Tibial artery (tissue), 4 donors: ENCODE results near the gene DAB2.
"Not testable (repeated sequence)": the region's sequence is repeated elsewhere in the genome, so short reads cannot be mapped to it uniquely, and the experiment has no call there.

Source experiments
- DNase-seq, 2 donors: peaks; one replicate each; pipeline ENCODE4 v3.0.0-alpha.2; 2019
- H3K27ac ChIP-seq, 2 donors: fragments of 200-600 bp; sonication (generic) in 1 of 2; 1 replicate in 1 of 2; 2 replicates in 1 of 2; pipeline ENCODE4 v1.5.1; 2018 to 2019; ENCODE audit warnings: mild to moderate bottlenecking in 1 of 2
- H3K27me3 ChIP-seq, 2 donors: fragments of 200-600 bp; sonication (generic) in 1 of 2; one replicate each; pipeline versions ENCODE4 v1.5.1 to v1.6.0; 2016 to 2019
- H3K36me3 ChIP-seq, 3 donors: fragments of 200-600 bp; sonication (generic) in 2 of 3; one replicate each; pipeline ENCODE4 v1.5.1; 2016 to 2019; ENCODE audit warnings: mild to moderate bottlenecking in 2 of 3
- H3K4me1 ChIP-seq, 4 donors: fragments of 200-600 bp; sonication (generic) in 2 of 4; 1 replicate in 3 of 4; 2 replicates in 1 of 4; pipeline ENCODE4 v1.5.1; 2016 to 2019
- H3K4me3 ChIP-seq, 2 donors: fragments of 200-600 bp; sonication (generic) in 1 of 2; 1 replicate in 1 of 2; 2 replicates in 1 of 2; pipeline ENCODE4 v1.5.1; 2018 to 2019; ENCODE audit warnings: mild to moderate bottlenecking in 2 of 2
- H3K9me3 ChIP-seq, 3 donors: fragments of 200-600 bp; sonication (generic) in 1 of 3; one replicate each; pipeline ENCODE4 v1.5.1; 2016 to 2019
- CTCF ChIP-seq, 2 experiments: fragments of 200-600 bp in 1 of 2; fragments of 450-650 bp in 1 of 2; IDR thresholded peaks; one replicate each; pipeline ENCODE4 v1.5.1; 2017 to 2019; ENCODE audit warnings: antibody characterized with exemption in 2 of 2, mild to moderate bottlenecking in 1 of 2, moderate library complexity in 1 of 2
- intact Hi-C: fragments of 100-400 bp; cut with DNase I; formaldehyde crosslinking; loops from one replicate; pipeline ENCODE4 v1.15.0; 2023; ENCODE audit warnings: low total_unique reads

The DAB2 gene

GRCh38 chr5:39340506-39340905 is 84.3 kb downstream of the DAB2 start:
- no peak for TF ChIP-seq CTCF (IDR thresholded peaks at IDR 0.05)
- Histone ChIP-seq H3K9me3 (no peaks in the 10 kb centered on the region), H3K36me3 (no peaks in the 10 kb centered on the region), H3K27me3 (no peaks in the 10 kb centered on the region), H3K4me1 (no peaks in the 10 kb centered on the region), H3K4me3 (no peak overlapping the region), H3K27ac (no peak overlapping the region)
- intact Hi-C loops = no loop called here
- DNase-seq = no peak

- H3K9me3 ChIP-seq = no peaks in the 10 kb centered on the region
- no peak overlapping the region for H3K4me3 ChIP-seq
- no peak overlapping the region for H3K27ac ChIP-seq
- DNase-seq = no peak
- no peak for TF ChIP-seq CTCF (IDR thresholded peaks at IDR 0.05)
- no peaks in the 10 kb centered on the region for H3K27me3 ChIP-seq
- intact Hi-C loops = no loop called here
- H3K36me3 ChIP-seq = no peaks in the 10 kb centered on the region
- H3K4me1 ChIP-seq = peaks cover 0 to 5% (median under 1%) of the 10 kb centered on the region in 4 donors
Observed at GRCh38 chr5:39337252-39337915, 87.4 kb downstream of the DAB2 start.

GRCh38 chr5:39334296-39334695 is 90.5 kb downstream of the DAB2 start:
- DNase-seq, intact Hi-C loops: not testable (repeated sequence)

GRCh38 chr5:39333104-39333503 is 91.7 kb downstream of the DAB2 start:
- H3K27ac ChIP-seq = no peak overlapping the region
- TF ChIP-seq CTCF (IDR thresholded peaks at IDR 0.05) = no peak
- H3K9me3 ChIP-seq = no peaks in the 10 kb centered on the region
- intact Hi-C loops = no loop called here
- H3K36me3 ChIP-seq = no peaks in the 10 kb centered on the region
- no peak overlapping the region for H3K4me3 ChIP-seq
- DNase-seq = no peak
- no peaks in the 10 kb centered on the region for H3K27me3 ChIP-seq
- peaks cover 0 to 13% (median 8%) of the 10 kb centered on the region in 4 donors for H3K4me1 ChIP-seq

More at GRCh38 chr5:39334296-39334695, 90.5 kb downstream of the DAB2 start:
- not testable (repeated sequence) for H3K27ac ChIP-seq, H3K4me3 ChIP-seq, H3K9me3 ChIP-seq, H3K36me3 ChIP-seq, H3K27me3 ChIP-seq
- H3K4me1 ChIP-seq = peaks cover 0 to 13% (median 8%) of the 10 kb centered on the region in 4 donors

- no peaks in the 10 kb centered on the region for H3K9me3 ChIP-seq
- H3K36me3 ChIP-seq = no peaks in the 10 kb centered on the region
- peaks cover 0 to 13% (median 8%) of the 10 kb centered on the region in 4 donors for H3K4me1 ChIP-seq
- H3K4me3 ChIP-seq = no peak overlapping the region
- H3K27me3 ChIP-seq = no peaks in the 10 kb centered on the region
- H3K27ac ChIP-seq = no peak overlapping the region
- no peak for TF ChIP-seq CTCF (IDR thresholded peaks at IDR 0.05)
- DNase-seq = no peak
- intact Hi-C loops = no loop called here
Observed at GRCh38 chr5:39331861-39332381, 92.9 kb downstream of the DAB2 start.

GRCh38 chr5:39328731-39329130 is 96.0 kb downstream of the DAB2 start:
- Histone ChIP-seq H3K9me3 (no peaks in the 10 kb centered on the region), H3K4me1 (peaks cover 0 to 13% (median 8%) of the 10 kb centered on the region in 4 donors), H3K4me3 (no peak overlapping the region), H3K27me3 (no peaks in the 10 kb centered on the region), H3K36me3 (no peaks in the 10 kb centered on the region), H3K27ac (no peak overlapping the region)
- intact Hi-C loops = no loop called here
- no peak for TF ChIP-seq CTCF (IDR thresholded peaks at IDR 0.05)
- DNase-seq = no peak
